Activated effector memory CD4-positive, alpha-beta T cell treated with anti-CD3 and anti-CD28 coated beads, Interleukin-2, amount 50 U/mL, for 16 hours (primary cell): Measurements from ENCODE around the gene RBP4.
"Not testable (repeated sequence)": the region's sequence is repeated elsewhere in the genome, so short reads cannot be mapped to it uniquely, and the experiment has no call there.

Experiments
- DNase-seq: peaks from one replicate; pipeline ENCODE4 v3.0.0-alpha.2; 2020

RBP4 gene

GRCh38 chr10:93565446-93565845, 35.6 kb downstream of the RBP4 start:
- no peak for DNase-seq

- DNase-seq = no peak
Measured at GRCh38 chr10:93560541-93560940, 40.5 kb downstream of the RBP4 start.

- DNase-seq = no peak
Measured at GRCh38 chr10:93559490-93559889, 41.5 kb downstream of the RBP4 start.

GRCh38 chr10:93554760-93555432, 46.1 kb downstream of the RBP4 start:
- peak; percentile 70 for DNase-seq

- no peak for DNase-seq
Measured at GRCh38 chr10:93554316-93554663, 46.7 kb downstream of the RBP4 start.

- no peak for DNase-seq
Measured at GRCh38 chr10:93553482-93554315, 47.3 kb downstream of the RBP4 start.

- no peak for DNase-seq
Measured at GRCh38 chr10:93552780-93553179, 48.3 kb downstream of the RBP4 start.

GRCh38 chr10:93550606-93551005, 50.4 kb downstream of the RBP4 start:
- DNase-seq = no peak

GRCh38 chr10:93548376-93549071, 52.5 kb downstream of the RBP4 start:
- DNase-seq = no peak

GRCh38 chr10:93547522-93547921, 53.5 kb downstream of the RBP4 start:
- no peak for DNase-seq

- not testable (repeated sequence) for DNase-seq
Measured at GRCh38 chr10:93546995-93547394, 54.0 kb downstream of the RBP4 start.

GRCh38 chr10:93542358-93542791, 58.7 kb downstream of the RBP4 start:
- no peak for DNase-seq
